WTC11 (cell line): ENCODE measurements around the gene CENPL. TPM values are rescaled to one million over a fixed set of nuclear protein-coding genes. Genes with fewer than 3 reads are reported as not detected.

Experiments used
- ATAC-seq: fragments of 200-7000 bp; cut with Tn5 transposase; 2 replicates; pipeline ENCODE4 v1.10.0; 2021; ENCODE audit warnings: mild to moderate bottlenecking, moderate library complexity
- CTCF ChIA-PET: fragments of 300-600 bp; sonication (Branson Sonifier 250); formaldehyde crosslinking; loops from one replicate; lab custom pipeline; 2021; ENCODE audit warnings: antibody characterized with exemption; lab: Charles Lee
- POLR2A ChIA-PET: fragments of 350-600 bp; sonication (Branson Sonifier 250); formaldehyde crosslinking; loops from one replicate; lab custom pipeline; 2021; ENCODE audit warnings: antibody characterized with exemption; lab: Charles Lee
- DNase-seq: peaks from one replicate; pipeline ENCODE4 v3.0.0; 2021; ENCODE audit warnings: low spot score
- H3K27ac Mint-ChIP-seq: 2 replicates; pipeline ENCODE4 v1.8.0; 2021; ENCODE audit warnings: mixed read lengths
- H3K27me3 Mint-ChIP-seq: 2 replicates; pipeline ENCODE4 v1.8.0; 2021; ENCODE audit warnings: low read depth, mild to moderate bottlenecking, moderate library complexity, mixed read lengths
- H3K36me3 Mint-ChIP-seq: 2 replicates; pipeline ENCODE4 v1.8.0; 2021; ENCODE audit warnings: mixed read lengths
- H3K4me1 Mint-ChIP-seq: 2 replicates; pipeline ENCODE4 v1.8.0; 2022; ENCODE audit warnings: mixed read lengths
- H3K4me3 Mint-ChIP-seq: 2 replicates; pipeline ENCODE4 v1.8.0; 2021; ENCODE audit warnings: mild to moderate bottlenecking, moderate library complexity, mixed read lengths
- H3K9me3 Mint-ChIP-seq: 2 replicates; pipeline ENCODE4 v1.8.0; 2021; ENCODE audit warnings: mixed read lengths
- EMX1 ChIP-seq: fragments of 250-450 bp; sonication (Bioruptor Pico); IDR thresholded peaks from 2 replicates; pipeline ENCODE4 v1.8.0; 2021; ENCODE audit warnings: mild to moderate bottlenecking
- FOXK1 ChIP-seq: sonication (generic); formaldehyde crosslinking; IDR thresholded peaks from 2 replicates; pipeline ENCODE4 v1.8.0; 2022; ENCODE audit warnings: mild to moderate bottlenecking, moderate library complexity, missing genetic modification reagents
- FOXP1 ChIP-seq: sonication (generic); formaldehyde crosslinking; IDR thresholded peaks from 2 replicates; pipeline ENCODE4 v1.8.0; 2022; ENCODE audit warnings: missing genetic modification reagents, mild to moderate bottlenecking, moderate library complexity, borderline replicate concordance
- IRF2 ChIP-seq: sonication (generic); formaldehyde crosslinking; IDR thresholded peaks from 2 replicates; pipeline ENCODE4 v1.8.0; 2022; ENCODE audit warnings: low read depth, missing genetic modification reagents, borderline replicate concordance
- MLX ChIP-seq: sonication (generic); formaldehyde crosslinking; IDR thresholded peaks from 2 replicates; pipeline ENCODE4 v1.8.1; 2023; ENCODE audit warnings: mild to moderate bottlenecking, missing genetic modification reagents, moderate library complexity
- TEAD1 ChIP-seq: sonication (generic); formaldehyde crosslinking; IDR thresholded peaks from 2 replicates; pipeline ENCODE4 v1.8.0; 2022; ENCODE audit warnings: mild to moderate bottlenecking, missing genetic modification reagents
- TP53 ChIP-seq: sonication (generic); formaldehyde crosslinking; IDR thresholded peaks from 2 replicates; pipeline ENCODE4 v1.8.1; 2023; ENCODE audit warnings: mild to moderate bottlenecking, missing genetic modification reagents
- ZNF121 ChIP-seq: sonication (generic); formaldehyde crosslinking; IDR thresholded peaks from 2 replicates; pipeline ENCODE4 v1.8.0; 2023; ENCODE audit warnings: missing genetic modification reagents
- ZNF281 ChIP-seq: sonication (generic); formaldehyde crosslinking; IDR thresholded peaks from 2 replicates; pipeline ENCODE4 v1.8.0; 2023; ENCODE audit warnings: mild to moderate bottlenecking, missing genetic modification reagents
- ZNF671 ChIP-seq: fragments of 250-450 bp; sonication (Bioruptor Pico); IDR thresholded peaks from 2 replicates; pipeline ENCODE4 v1.8.0; 2021; ENCODE audit warnings: mild to moderate bottlenecking
- total RNA-seq: library from RNA; stranded (reverse); gene quantifications from 3 replicates; pipeline ENCODE4 v1.2.3, GENCODE V29; 2021
- TF ChIP-seq, protein P1 (sequence below): fragments of 250-450 bp; sonication (Bioruptor Pico); IDR thresholded peaks from 2 replicates; pipeline ENCODE4 v1.8.0; 2021; ENCODE audit warnings: mild to moderate bottlenecking
- TF ChIP-seq, protein P2 (sequence below): fragments of 250-450 bp; sonication (Bioruptor Pico); IDR thresholded peaks from 2 replicates; pipeline ENCODE4 v1.9.0; 2021; ENCODE audit warnings: moderate library complexity, mild to moderate bottlenecking, inconsistent platforms, borderline replicate concordance

Gene CENPL
- total RNA-seq, 1 experiment from 2014 or later, result 20.1 TPM

GRCh38 chr1:173856014-173856413, 31.3 kb upstream of the CENPL start:
- H3K4me1 Mint-ChIP-seq, result peaks cover 16% of the 10 kb centered on the region
- H3K36me3 Mint-ChIP-seq, result peaks cover 52% of the 10 kb centered on the region
- H3K27me3 Mint-ChIP-seq, result no peaks in the 10 kb centered on the region
- no peaks in the 10 kb centered on the region for H3K9me3 Mint-ChIP-seq
- 0 out of 2 replicates have a peak, but pooled peaks have one; percentile 58 for TF ChIP-seq EMX1 (CRISPR knock-in tag)
- TF ChIP-seq, protein P1, sequence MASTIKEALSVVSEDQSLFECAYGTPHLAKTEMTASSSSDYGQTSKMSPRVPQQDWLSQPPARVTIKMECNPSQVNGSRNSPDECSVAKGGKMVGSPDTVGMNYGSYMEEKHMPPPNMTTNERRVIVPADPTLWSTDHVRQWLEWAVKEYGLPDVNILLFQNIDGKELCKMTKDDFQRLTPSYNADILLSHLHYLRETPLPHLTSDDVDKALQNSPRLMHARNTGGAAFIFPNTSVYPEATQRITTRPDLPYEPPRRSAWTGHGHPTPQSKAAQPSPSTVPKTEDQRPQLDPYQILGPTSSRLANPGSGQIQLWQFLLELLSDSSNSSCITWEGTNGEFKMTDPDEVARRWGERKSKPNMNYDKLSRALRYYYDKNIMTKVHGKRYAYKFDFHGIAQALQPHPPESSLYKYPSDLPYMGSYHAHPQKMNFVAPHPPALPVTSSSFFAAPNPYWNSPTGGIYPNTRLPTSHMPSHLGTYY (CRISPR knock-in tag), result no peak
- POLR2A ChIA-PET, result no interaction called here
- DNase-seq, result no peak
- no peak for ATAC-seq
- H3K4me3 Mint-ChIP-seq, result no peak overlapping the region
- H3K27ac Mint-ChIP-seq, result peak overlapping the region; percentile 11
- CTCF ChIA-PET, result no interaction called here

GRCh38 chr1:173853074-173853473, 28.4 kb upstream of the CENPL start:
- peak; percentile 80 for ATAC-seq
- ChIA-PET CTCF (interaction anchor here (1.1 kb wide), 1 partner anchor 423 kb away, joined by 4 read pairs; no protein-coding TSS in a partner anchor), POLR2A (interaction anchor here (0.6 kb wide), 1 partner anchor 14 kb away, joined by 3 read pairs; no protein-coding TSS in a partner anchor)
- H3K4me1 Mint-ChIP-seq, result peaks cover 16% of the 10 kb centered on the region
- H3K36me3 Mint-ChIP-seq, result peaks cover 48% of the 10 kb centered on the region
- H3K9me3 Mint-ChIP-seq, result no peaks in the 10 kb centered on the region
- peak overlapping the region; percentile 81 for H3K27ac Mint-ChIP-seq
- TF ChIP-seq TEAD1 (no peak), FOXK1 (CRISPR knock-in tag) (peak; percentile 81), ZNF671 (CRISPR knock-in tag) (no peak)
- TF ChIP-seq, protein P2, sequence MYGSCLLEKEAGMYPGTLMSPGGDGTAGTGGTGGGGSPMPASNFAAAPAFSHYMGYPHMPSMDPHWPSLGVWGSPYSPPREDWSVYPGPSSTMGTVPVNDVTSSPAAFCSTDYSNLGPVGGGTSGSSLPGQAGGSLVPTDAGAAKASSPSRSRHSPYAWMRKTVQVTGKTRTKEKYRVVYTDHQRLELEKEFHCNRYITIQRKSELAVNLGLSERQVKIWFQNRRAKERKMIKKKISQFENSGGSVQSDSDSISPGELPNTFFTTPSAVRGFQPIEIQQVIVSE (CRISPR knock-in tag), result no peak
- H3K27me3 Mint-ChIP-seq, result no peaks in the 10 kb centered on the region
- H3K4me3 Mint-ChIP-seq, result no peak overlapping the region
- DNase-seq, result no peak

- no peaks in the 10 kb centered on the region for H3K27me3 Mint-ChIP-seq
- no peak overlapping the region for H3K4me3 Mint-ChIP-seq
- H3K36me3 Mint-ChIP-seq, result peaks cover 46% of the 10 kb centered on the region
- POLR2A ChIA-PET, result interaction anchor here (0.6 to 1.2 kb wide), 2 partner anchors 15 to 17 kb away, joined by 3 read pairs; partner anchors contain the start of gene ZBTB37
- ATAC-seq (no peak), DNase-seq (no peak)
- peak overlapping the region; percentile 78; the same call in 1 of the 2 replicates for H3K27ac Mint-ChIP-seq
- peaks cover 16% of the 10 kb centered on the region for H3K4me1 Mint-ChIP-seq
- TF ChIP-seq FOXP1, result no peak
- no peak for TF ChIP-seq IRF2 (CRISPR knock-in tag)
- TF ChIP-seq MLX, result no peak
- no peak for TF ChIP-seq ZNF281
- H3K9me3 Mint-ChIP-seq, result no peaks in the 10 kb centered on the region
- CTCF ChIA-PET, result interaction anchor here (0.7 to 1.1 kb wide), 2 partner anchors 16 to 422 kb away, joined by 3 to 4 read pairs; partner anchors contain the start of gene ZBTB37
Observed at GRCh38 chr1:173852105-173852504, 27.4 kb upstream of the CENPL start.

- Mint-ChIP-seq H3K27ac (no peak overlapping the region), H3K36me3 (peaks cover 51% of the 10 kb centered on the region), H3K4me1 (no peaks in the 10 kb centered on the region), H3K27me3 (no peaks in the 10 kb centered on the region), H3K4me3 (no peak overlapping the region), H3K9me3 (no peaks in the 10 kb centered on the region)
- DNase-seq, result no peak
- TF ChIP-seq TP53 (CRISPR knock-in tag), result no peak
- peak; percentile 78; the same call in 1 of the 2 replicates for TF ChIP-seq ZNF121 (CRISPR knock-in tag)
- ChIA-PET CTCF (no interaction called here), POLR2A (no interaction called here)
- no peak for ATAC-seq
Observed at GRCh38 chr1:173832748-173833147, 8.1 kb upstream of the CENPL start.
